Fibroblast of gingiva (primary cell): ENCODE data around the gene MACROD2.

Experiments used
- DNase-seq: peaks from one replicate; pipeline ENCODE4 v3.0.0-alpha.2; 2011; ENCODE audit warnings: low read depth

MACROD2 gene

GRCh38 chr20:14337400-14338171 lies 342.3 kb downstream of the MACROD2 start, which contains the start of gene FLRT3:
TSS of gene FLRT3 (minus strand) at chr20:14337612. CDS start at chr20:14327506, 10,106 bp downstream.
- DNase-seq, result peak; percentile 92

GRCh38 chr20:14341801-14342200 lies 346.5 kb downstream of the MACROD2 start:
- DNase-seq, result peak; percentile 70

DNA sequence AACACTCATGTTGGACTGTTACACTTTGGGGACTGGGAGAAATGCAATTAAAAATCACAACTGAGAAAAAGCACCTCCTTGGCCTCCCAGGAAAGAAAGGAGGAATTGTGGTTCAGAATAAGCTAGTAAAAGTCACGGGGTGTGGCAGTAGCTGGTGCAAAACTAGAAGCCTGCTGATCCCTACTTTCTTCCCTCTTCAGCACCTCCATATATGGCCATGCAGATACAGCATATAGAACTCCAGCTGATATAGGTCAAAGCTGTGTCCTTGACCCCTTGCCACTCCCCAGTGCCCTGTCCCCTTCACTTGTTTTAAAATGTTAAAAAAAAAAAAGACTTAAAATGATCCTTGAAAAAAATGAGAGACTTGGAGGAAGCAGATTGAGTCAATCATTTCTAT lies 347.6 kb downstream of the MACROD2 start:
- no peak for DNase-seq

DNA sequence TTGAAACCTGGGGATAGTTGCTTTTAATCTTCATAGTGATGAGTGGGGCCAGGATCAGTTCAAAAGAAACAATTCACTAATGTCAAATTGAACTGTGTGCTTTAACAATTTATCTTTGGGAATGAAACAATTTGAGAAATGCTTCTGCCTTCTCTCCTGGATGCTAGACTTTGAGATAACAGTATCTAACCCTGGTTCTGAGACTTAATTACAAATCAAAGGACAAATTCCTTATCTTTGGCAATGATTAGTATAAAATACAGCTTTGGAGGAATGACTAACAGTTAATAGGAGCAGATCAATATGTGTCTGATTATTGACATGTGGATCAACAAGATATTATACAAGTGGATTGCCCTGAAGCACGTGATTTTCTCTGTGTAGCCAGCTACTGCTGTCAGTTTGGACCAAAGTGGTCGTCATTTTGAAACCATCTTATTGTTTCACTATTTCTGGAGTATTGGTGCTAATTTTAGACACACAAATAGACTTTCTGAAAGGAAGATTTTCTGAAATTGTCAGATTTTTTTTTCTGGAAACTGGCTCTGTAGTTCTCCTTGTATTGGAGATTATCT lies 348.3 kb downstream of the MACROD2 start:
- no peak for DNase-seq

- DNase-seq, result no peak
Measured at GRCh38 chr20:14344746-14345145, 349.4 kb downstream of the MACROD2 start.

DNA sequence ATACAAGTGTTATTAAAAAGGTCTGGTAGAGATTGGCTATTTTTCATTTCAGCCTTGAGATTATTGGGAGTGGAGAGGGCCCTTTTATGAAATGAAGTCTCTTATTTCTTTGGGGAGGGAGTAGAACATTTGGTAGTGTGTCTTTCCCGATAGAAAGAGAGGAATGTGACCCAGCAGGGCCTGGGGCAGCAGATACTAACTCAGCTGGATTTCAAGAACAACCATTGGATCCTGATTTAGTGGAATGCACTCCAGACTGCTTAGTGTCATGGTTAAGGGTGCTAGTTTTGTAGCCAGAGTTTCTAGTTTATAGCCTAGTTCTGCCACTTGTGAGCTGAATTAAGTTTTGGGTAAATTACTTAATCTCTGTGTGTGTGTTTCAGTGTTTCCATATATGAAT lies 360.5 kb downstream of the MACROD2 start:
- no peak for DNase-seq

- DNase-seq, result no peak
Measured at GRCh38 chr20:14360416-14360815, 365.1 kb downstream of the MACROD2 start.

DNA sequence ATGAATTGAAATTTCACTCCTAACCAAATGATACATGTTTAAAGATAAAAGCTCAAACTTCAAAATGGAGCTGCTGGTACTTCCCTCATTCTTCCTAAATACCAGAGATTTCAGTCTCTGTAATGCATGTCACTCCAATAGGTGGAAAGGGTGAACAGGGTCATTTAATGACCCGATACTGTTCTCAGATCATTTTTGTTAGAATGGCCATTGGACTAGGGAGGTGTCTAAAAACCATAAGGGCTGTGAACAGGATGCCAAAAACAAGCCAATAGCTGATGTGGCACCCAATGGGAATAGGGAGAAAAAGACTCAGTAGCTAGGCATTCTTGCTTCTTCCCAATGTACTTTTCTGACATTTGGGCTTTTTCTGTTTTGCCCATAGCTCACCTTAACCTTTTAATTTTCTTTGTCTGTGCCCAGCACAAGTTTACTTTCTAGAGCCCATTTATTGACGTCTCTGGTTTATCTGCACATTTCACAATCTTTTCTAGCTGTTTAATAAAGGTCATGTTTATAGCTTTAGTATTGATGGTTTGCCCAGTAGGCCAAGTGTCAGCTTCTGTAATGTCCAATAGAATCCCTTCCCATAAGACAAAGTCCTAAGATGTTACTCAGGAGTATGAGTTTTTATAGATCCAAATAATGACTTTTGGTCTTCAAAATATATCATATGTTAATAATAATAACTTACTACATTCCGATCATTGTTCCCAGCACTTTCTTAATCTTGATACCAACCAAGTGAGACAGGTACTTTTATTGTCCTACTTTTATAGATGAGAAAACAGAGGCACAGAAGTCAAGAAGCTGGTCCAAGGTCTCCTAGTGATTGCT lies 366.4 kb downstream of the MACROD2 start:
- DNase-seq, result no peak

- DNase-seq, result no peak
Measured at GRCh38 chr20:14374196-14374595, 378.9 kb downstream of the MACROD2 start.

GRCh38 chr20:14375416-14375985 lies 380.2 kb downstream of the MACROD2 start:
- DNase-seq, result no peak

- no peak for DNase-seq
Measured at GRCh38 chr20:14378326-14378725, 383.0 kb downstream of the MACROD2 start.

- peak; percentile 34 for DNase-seq
Measured at GRCh38 chr20:14383335-14383734, 388.0 kb downstream of the MACROD2 start.

- peak; percentile 86 for DNase-seq
Measured at GRCh38 chr20:14384416-14385175, 389.3 kb downstream of the MACROD2 start.

GRCh38 chr20:14385176-14385740 lies 389.9 kb downstream of the MACROD2 start:
- no peak for DNase-seq

DNA sequence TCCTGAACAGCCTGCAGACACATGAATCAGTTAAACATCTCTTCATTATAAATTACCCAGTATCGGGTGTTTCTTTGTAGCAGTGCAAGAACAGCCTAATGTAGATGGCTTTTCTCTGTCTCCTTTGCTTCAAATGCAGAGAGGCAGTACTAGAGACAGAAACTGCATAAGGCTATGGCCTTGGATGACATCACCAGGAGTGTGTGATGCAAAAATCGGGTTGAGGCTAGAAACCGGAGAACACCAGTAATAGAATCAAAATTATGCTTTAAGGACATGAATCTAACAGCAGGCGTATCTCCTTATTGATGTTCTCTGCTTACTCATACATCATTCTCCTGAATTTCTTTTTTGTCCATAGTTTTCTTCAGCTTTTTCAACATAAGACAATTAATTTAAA lies 391.4 kb downstream of the MACROD2 start:
- no peak for DNase-seq

DNA sequence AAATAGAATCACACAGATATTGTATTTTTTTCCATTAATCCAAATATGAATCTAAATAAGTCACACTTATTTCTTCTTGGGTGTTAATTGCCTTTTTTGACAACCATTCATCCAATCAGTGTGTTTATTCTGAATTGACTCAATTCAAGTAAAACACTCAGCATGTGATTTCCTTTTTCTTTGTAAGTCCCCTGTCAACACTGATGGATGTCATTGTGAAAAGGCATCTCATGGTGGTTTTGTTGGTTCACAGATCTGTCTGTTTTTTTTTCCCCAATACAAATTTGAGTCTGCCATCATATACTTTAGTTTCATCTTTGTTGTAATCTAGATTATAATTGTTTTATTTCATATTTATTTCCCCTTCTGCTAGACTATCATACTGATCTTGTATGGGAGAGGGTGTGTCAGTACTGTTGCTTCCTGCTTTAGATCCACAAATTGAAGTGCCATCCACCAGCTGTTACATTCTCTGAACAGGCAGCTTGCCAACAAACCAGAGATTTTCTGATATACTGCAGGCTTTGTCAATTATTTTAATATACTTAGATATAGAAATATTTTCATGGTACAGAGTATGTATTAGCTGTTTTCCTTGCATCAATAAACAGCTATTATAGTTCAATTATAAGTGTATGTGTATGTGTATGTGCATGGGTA lies 406.3 kb downstream of the MACROD2 start:
- no peak for DNase-seq

DNA sequence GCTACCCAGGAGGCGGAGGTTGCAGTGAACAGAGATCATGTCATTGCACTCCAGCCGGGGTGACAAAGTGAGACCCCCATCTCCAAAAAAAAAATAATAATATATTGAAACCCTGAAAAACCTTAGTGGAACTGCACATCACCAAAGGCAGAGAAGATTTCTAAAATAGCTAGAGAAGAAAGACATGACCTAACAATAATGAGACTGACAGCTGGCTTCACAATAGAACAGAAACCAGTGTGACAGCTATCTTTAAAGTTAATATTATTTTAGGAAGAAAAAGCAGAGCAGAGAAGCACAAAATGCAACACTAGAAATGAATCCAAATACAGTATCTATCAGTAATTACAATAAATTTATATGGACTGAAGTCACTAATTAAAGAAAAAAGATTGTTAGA lies 409.2 kb downstream of the MACROD2 start:
- no peak for DNase-seq

DNA sequence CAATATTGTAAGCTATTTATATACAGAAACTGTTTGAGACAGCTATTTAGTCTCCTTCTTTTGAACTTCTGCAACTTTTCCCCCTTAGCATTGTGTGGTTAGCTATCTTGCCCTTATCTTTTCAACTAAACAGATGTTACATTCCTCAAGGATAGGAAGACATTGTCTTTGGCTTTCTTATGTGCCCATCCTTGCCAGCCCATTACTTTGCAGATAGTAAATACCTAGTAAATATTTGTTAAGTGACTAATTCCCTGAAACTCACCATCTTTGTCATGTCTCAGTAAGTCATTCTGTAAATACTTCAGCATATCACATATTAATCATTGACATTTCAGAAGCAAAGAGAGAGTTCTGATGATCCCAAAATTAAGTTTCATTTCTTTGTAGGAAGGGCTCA lies 411.2 kb downstream of the MACROD2 start:
- no peak for DNase-seq

DNA sequence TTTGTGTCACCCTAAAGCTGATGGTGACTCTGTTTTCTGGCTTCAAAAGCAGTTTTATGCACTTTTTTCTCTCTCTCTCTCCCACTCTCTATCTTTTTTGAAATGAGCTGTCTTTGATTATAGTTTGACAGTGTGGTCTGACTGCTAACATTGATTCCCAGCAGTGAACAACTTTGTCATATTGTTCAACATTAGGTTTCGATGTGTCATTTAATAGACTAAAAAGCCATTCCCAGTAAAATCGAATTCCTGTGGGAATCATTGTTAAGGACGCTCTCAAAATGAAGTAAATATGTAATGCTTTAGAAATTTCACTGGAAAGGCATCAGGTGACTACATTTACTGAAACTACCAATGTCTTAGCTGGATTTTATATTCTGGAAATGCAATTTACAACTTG lies 412.0 kb downstream of the MACROD2 start:
- DNase-seq, result no peak

DNA sequence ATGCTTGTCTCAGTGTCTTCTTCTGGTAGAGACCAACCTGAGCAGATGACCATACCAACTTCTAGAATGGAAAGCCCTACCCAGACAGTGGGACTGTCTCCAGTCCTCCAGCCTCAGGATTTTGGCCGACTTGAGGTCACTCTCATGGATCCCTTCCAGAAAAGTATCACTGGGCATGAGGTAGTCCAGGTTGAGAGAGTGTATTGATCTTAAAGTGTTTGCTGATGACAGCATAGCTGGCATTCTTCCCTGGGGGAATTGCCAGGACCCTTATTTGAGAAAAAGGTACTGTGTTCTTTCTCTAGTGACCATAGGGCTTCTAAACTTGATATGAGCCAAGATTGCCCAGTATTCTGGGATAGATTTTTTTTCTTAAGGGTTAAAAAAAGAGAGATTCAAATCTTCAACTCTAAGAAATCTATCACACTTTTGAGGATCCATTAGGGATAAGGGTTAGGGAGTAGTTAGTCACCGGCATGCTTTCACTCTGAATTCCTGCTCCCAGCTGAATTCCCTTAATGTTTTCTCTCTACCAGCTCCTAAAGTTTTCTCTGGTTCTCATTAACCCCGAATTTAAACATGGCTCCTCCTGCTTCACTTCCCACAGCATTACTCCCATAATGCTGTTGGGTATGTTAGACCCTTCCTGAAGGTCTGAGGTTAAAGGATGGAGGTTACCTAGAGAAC lies 415.7 kb downstream of the MACROD2 start:
- DNase-seq, result no peak
